ENCODE results near the gene HSPB9. TPM values are rescaled to one million over a fixed set of nuclear protein-coding genes. Genes with fewer than 3 reads are reported as not detected.

The HSPB9 gene
- total RNA-seq, 1 experiment from 2014 or later, result not detected

GRCh38 chr17:42092939-42093338, 29.7 kb upstream of the HSPB9 start:
- Histone ChIP-seq H3K9me2 (ENCODE audit: insufficient read depth) (no peaks in the 10 kb centered on the region), H2AFZ (ENCODE audit: low read depth, low read length, poor library complexity, severe bottlenecking) (no peak overlapping the region), H3K9ac (ENCODE audit: low read length) (no peak overlapping the region), H3K4me1 (ENCODE audit: control insufficient read depth in 1 of 2, insufficient read depth in 2 of 2, low read length in 2 of 2) (peaks cover 7 to 10% of the 10 kb centered on the region in 2 experiments; a peak in 3 of 4 replicates), H3K79me2 (ENCODE audit: insufficient read depth, low read length) (no peaks in the 10 kb centered on the region), H4K20me1 (ENCODE audit: insufficient read depth) (no peaks in the 10 kb centered on the region), H3K4me3 (replicated peaks in 1 of 2; ENCODE audit: low read depth in 1 of 2, low read length in 2 of 2) (no peak overlapping the region), H3K9me3 (ENCODE audit: control insufficient read depth in 1 of 2, insufficient read depth in 1 of 2, low read depth in 1 of 2, low read length in 2 of 2) (no peaks in the 10 kb centered on the region), H3K36me3 (ENCODE audit: control insufficient read depth in 1 of 2, insufficient read depth in 2 of 2, low read length in 2 of 2) (no peaks in the 10 kb centered on the region), H3K27ac (ENCODE audit: low read depth, low read length) (no peak overlapping the region), H3K27me3 (ENCODE audit: insufficient read depth, low read length) (no peaks in the 10 kb centered on the region), H3K4me2 (ENCODE audit: low read length) (no peak overlapping the region)
- ChIA-PET CTCF (interaction anchor here (1.3 to 2.6 kb wide), 2 partner anchors 8 to 11 kb away, joined by 5 to 15 read pairs; no protein-coding TSS in a partner anchor), POLR2A (no interaction called here), RAD21 (ENCODE audit: low non-redundant PET in 1 of 2, low total read pairs in 2 of 2, uncharacterized antibody in 2 of 2, unreplicated experiment in 2 of 2) (no interaction called here)
- intact Hi-C loops (cut with micrococcal nuclease), result no loop called here
- BruUV-seq (replicated peaks), result no TSS peak
- ATAC-seq (no peak), DNase-seq (ENCODE audit: low read depth, low spot score) (no peak)
- TF ChIP-seq ATF3 (IDR thresholded peaks at IDR 0.05), result no peak
- TF ChIP-seq JUND (IDR thresholded peaks at IDR 0.05), result no peak
- TF ChIP-seq SP1 (IDR thresholded peaks at IDR 0.05; ENCODE audit: low read depth), result no peak
- no peak for TF ChIP-seq ZBTB33 (IDR thresholded peaks at IDR 0.05; ENCODE audit: extremely low read depth, insufficient replicate concordance, low read length)
- TF ChIP-seq POLR2A (IDR thresholded peaks at IDR 0.05; ENCODE audit: borderline replicate concordance, extremely low read depth, insufficient read depth, insufficient read length), result no peak
- TF ChIP-seq REST (IDR thresholded peaks at IDR 0.05; ENCODE audit: low read depth), result no peak
- TF ChIP-seq ZNF274 (IDR thresholded peaks at IDR 0.05; ENCODE audit: low read depth, low read length), result no peak
- TF ChIP-seq ZFX (IDR thresholded peaks at IDR 0.05), result no peak
- no peak for TF ChIP-seq EZH2phosphoT487 (IDR thresholded peaks at IDR 0.05; ENCODE audit: borderline replicate concordance)
- TF ChIP-seq YY1 (IDR thresholded peaks at IDR 0.05; ENCODE audit: extremely low read depth, insufficient replicate concordance, low read depth, low read length), result no peak
- no peak for TF ChIP-seq ELF1 (IDR thresholded peaks at IDR 0.05; ENCODE audit: borderline replicate concordance, low read depth)
- no peak for TF ChIP-seq CBX3 (IDR thresholded peaks at IDR 0.05; ENCODE audit: low read depth)
- no peak for TF ChIP-seq SIN3A (IDR thresholded peaks at IDR 0.05; ENCODE audit: low read depth)
- TF ChIP-seq CEBPB (IDR thresholded peaks at IDR 0.05; ENCODE audit: low read depth), result no peak
- no peak for TF ChIP-seq TCF7L2 (IDR thresholded peaks at IDR 0.05; ENCODE audit: borderline replicate concordance, extremely low read depth, insufficient read depth, insufficient read length)
- no peak for TF ChIP-seq POLR2AphosphoS5 (IDR thresholded peaks at IDR 0.05; ENCODE audit: low read depth, low read length)
